Cerebellar nuclear complex (tissue), 1 donor: ENCODE results near the gene RBBP8.

Experiments used
- DNase-seq, 2 experiments: peaks; one replicate each; lab custom pipeline; 2025; lab: John Stamatoyannopoulos, UW

Gene RBBP8

GRCh38 chr18:23063502-23063901 is 130.4 kb downstream of the RBBP8 start:
- no peak for DNase-seq

- DNase-seq, result no peak
Observed at GRCh38 chr18:23065234-23065806, 132.2 kb downstream of the RBBP8 start.

- DNase-seq, result no peak
Observed at GRCh38 chr18:23066060-23066459, 132.9 kb downstream of the RBBP8 start.

- DNase-seq, result no peak
Observed at GRCh38 chr18:23066504-23067039, 133.4 kb downstream of the RBBP8 start.

GRCh38 chr18:23067236-23067635 is 134.1 kb downstream of the RBBP8 start:
- no peak for DNase-seq

- no peak for DNase-seq
Observed at GRCh38 chr18:23068011-23068410, 134.9 kb downstream of the RBBP8 start.

GRCh38 chr18:23068570-23069310 is 135.6 kb downstream of the RBBP8 start:
- DNase-seq, result no peak

- no peak for DNase-seq
Observed at GRCh38 chr18:23069481-23069880, 136.4 kb downstream of the RBBP8 start.

GRCh38 chr18:23069898-23070297 is 136.8 kb downstream of the RBBP8 start:
- DNase-seq, result no peak

- DNase-seq, result no peak
Observed at GRCh38 chr18:23071285-23071684, 138.2 kb downstream of the RBBP8 start.

- no peak for DNase-seq
Observed at GRCh38 chr18:23072079-23072478, 139.0 kb downstream of the RBBP8 start.

- no peak for DNase-seq
Observed at GRCh38 chr18:23073996-23074606, 141.0 kb downstream of the RBBP8 start.
